GM12875 (cell line): ENCODE results near the gene HSD11B2.

Experiments
- H3K4me3 ChIP-seq: one replicate; pipeline ENCODE4 v1.5.1; 2011; ENCODE audit warnings: low read depth, low read length, control low read depth
- CTCF ChIP-seq: IDR thresholded peaks from 2 replicates; pipeline ENCODE4 v1.5.1; 2011; ENCODE audit warnings: low read depth, mild to moderate bottlenecking, control low read depth, inconsistent platforms, low read length, moderate library complexity, borderline replicate concordance; ENCODE audit not compliant: insufficient read depth

The HSD11B2 gene

GRCh38 chr16:67470359-67470758 is 39.4 kb downstream of the HSD11B2 start:
- no peak for TF ChIP-seq CTCF

GRCh38 chr16:67471758-67472384 is 41.0 kb downstream of the HSD11B2 start:
- no peak overlapping the region for H3K4me3 ChIP-seq
- no peak for TF ChIP-seq CTCF

More at GRCh38 chr16:67470359-67470758, 39.4 kb downstream of the HSD11B2 start:
- H3K4me3 ChIP-seq = no peak overlapping the region

GRCh38 chr16:67474551-67475455 is 43.9 kb downstream of the HSD11B2 start:
- no peak for TF ChIP-seq CTCF
- H3K4me3 ChIP-seq = no peak overlapping the region

- no peak overlapping the region for H3K4me3 ChIP-seq
- no peak for TF ChIP-seq CTCF
Measured at GRCh38 chr16:67477960-67478554, 47.1 kb downstream of the HSD11B2 start.

- H3K4me3 ChIP-seq = peak within 1 kb of the TSS; percentile 84
- TF ChIP-seq CTCF = peak; percentile 91
Measured at GRCh38 chr16:67480833-67481560, 50.1 kb downstream of the HSD11B2 start, which contains the start of gene ATP6V0D1. TSS of gene ATP6V0D1 (minus strand) at chr16:67481157. CDS start at chr16:67481086, 71 bp downstream.

GRCh38 chr16:67481561-67482232 is 50.8 kb downstream of the HSD11B2 start:
- peak overlapping the region; percentile 67 for H3K4me3 ChIP-seq
- no peak for TF ChIP-seq CTCF
